HT-29 (cell line): ENCODE results near the gene ITFG2. TPM values are rescaled to one million over a fixed set of nuclear protein-coding genes. Genes with fewer than 3 reads are reported as not detected.
"Not testable (repeated sequence)": the region's sequence is repeated elsewhere in the genome, so short reads cannot be mapped to it uniquely, and the experiment has no call there.

ENCODE experiments used
- DNase-seq: peaks from one replicate; pipeline ENCODE4 v3.0.0-alpha.2; 2015; ENCODE audit warnings: low spot score
- total RNA-seq: library from RNA; depleted of rRNA; stranded (reverse); fragments of >200 nt; shearing (Covaris generic); gene quantifications from 2 replicates; pipeline ENCODE4 v1.2.3, GENCODE V29; 2014; rRNA removed

The ITFG2 gene
- 32.0 and 39.8 TPM in 2 replicates for total RNA-seq

- DNase-seq = peak; percentile 97
Observed at GRCh38 chr12:2812290-2813213, at the start of gene ITFG2. ITFG2 (plus strand) TSS chr12:2812668; CDS start chr12:2812761, 93 bp downstream.

- no peak for DNase-seq
Observed at GRCh38 chr12:2764398-2764797, 48.1 kb upstream of the ITFG2 start.

GRCh38 chr12:2765052-2765451 is 47.4 kb upstream of the ITFG2 start:
- no peak for DNase-seq

DNA sequence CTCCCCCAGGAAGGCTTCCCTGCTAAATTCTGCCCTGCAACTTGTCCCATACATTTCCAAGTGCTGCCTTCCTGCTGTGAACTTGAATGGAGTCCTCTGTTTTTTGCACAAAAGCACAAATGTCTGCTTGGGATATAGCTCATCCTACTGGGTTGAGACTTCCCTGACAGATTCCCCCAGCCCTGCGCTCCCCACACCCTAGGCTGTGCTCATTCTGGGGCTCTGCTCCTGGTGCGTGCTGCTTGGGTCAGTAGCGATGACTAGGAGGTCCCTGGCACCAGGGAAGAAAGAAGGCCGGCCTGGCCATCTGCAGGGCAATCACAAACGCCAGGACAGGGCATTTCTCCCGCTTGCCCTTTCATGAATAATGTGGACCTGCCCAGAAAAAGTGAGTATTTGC is 46.9 kb upstream of the ITFG2 start:
- no peak for DNase-seq

DNA sequence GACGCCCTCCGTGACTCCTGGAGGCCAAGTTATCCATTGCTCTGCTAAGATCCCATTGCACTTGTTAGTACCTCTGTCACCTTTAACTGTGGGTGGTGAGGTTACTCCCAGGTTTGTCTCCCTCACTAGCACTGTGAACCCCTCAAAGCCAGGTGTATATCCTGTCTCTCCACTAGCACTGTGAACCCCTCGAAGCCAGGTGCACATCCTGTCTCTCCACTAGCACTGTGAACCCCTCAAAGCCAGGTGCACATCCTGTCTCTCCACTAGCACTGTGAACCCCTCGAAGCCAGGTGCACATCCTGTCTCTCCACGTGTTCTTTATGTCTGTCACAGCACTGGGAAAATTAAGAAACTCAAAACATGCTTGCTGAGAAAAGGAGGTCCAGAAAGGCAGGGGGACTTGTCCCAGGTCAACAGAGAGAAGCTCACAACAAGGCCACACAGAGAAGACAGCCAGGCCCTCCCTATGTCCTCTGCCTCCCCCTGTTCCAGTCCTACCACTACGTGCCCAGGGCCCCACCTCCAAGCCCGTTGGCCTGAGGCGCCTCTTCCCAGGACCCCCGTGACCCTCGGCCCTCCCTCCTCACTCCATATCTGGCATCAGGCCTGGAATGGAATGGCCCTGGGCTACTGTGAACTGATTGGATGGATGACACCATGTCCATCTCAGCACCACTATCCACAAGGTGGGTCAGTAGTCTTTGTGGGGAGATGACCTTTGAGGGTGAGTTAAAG is 44.1 kb upstream of the ITFG2 start:
- DNase-seq = no peak

GRCh38 chr12:2769866-2770533 is 42.5 kb upstream of the ITFG2 start:
- DNase-seq = peak; percentile 50

DNA sequence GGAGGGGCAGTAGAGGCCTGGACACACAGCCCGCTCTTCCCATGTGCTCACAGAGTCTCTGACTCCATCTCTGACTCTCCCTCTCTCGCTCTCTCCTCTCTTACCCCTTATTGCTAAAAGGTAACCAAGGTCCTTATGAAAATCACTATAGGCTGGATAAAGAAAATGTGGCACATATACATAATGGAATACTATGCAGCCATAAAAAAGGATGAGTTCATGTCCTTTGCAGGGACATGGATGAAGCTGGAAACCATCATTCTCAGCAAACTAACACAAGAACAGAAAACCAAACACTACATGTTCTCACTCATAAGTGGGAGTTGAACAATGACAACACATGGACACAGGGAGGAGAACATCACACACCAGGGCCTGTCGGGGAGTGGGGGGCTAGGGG is 41.9 kb upstream of the ITFG2 start:
- DNase-seq = not testable (repeated sequence)

- DNase-seq = no peak
Observed at GRCh38 chr12:2772370-2772769, 40.1 kb upstream of the ITFG2 start.

DNA sequence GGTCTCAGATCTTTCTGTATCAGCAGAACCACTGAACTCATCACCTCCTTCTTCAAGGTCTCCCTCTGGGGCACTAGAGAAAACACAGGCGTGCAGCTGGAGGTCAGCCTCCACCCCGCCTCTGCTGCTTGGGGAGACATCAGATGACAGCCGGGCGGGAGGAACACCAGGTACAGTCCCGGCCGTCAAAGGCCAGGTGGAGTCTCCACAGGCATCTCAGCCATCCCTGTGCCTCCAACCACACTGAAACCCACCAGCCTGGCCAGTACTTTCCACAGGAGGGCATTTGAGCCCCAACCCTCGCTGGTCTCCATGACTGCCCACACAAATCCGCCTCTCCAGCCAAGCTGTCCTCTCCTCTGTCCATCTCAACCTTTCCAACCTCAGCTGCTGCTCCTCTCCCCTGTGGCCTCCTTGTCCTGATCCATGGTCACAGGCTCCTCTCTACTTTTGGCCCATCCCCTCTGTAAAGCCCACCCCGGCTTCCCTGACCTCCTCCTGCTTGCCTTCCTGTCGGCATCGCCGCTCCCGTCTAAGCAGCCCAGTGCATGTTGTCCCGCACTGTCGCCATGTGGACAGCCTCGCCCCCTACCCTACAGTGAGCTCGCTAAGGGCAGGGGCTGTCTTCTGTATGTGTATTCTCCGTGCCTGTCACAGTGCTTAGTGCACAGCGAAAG is 39.1 kb upstream of the ITFG2 start:
- no peak for DNase-seq

DNA sequence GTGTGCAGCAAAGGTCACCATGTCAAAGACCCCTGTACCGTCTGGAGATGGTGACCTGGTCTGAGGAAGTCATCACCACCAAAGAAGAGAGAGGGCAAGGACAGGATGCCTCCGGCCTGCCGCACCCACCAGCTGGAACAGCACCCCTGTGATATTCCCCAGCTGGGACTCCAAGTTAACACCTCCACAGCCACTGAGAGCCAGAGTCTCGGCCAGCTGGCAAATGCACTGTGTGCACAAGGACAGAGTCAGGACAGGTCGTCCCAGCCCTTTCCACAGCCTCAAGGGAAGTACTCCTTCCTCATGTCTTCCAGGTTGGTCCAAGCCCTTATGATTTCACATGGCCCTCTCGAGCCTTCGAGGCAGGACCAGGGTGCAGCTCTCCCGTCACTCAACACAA is 37.0 kb upstream of the ITFG2 start:
- no peak for DNase-seq

DNA sequence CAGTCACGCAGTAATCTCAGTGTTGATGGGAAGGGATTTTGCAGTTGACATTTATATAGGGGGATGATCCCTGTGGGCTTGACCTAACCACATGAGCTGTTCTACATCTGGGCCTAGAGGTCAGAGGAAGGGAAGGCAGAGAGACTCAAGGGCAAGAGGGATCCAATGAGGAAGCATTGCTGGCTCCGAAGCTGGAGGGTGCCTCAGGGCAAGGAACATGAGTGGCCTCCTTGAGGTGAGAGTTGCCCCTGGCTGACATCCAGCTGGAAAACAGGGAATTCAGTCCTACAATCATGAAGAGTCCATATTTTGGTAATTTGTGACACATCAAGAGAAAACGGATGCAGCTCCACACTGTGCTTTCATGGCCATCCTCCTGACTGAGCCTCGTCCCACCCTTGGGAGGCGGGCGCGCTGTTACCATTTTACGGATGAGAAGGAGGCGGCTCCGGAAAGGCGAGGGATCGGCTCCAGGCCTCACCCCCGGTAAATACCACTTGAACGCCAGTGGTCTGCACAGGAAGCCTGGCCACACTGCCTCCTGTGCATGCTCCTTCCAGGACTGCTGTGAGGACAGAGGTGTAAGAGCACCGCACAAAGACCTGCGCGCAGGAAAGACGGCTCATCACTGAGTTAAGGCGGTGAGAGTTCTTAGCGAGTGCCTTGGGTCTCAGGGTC is 36.2 kb upstream of the ITFG2 start:
- no peak for DNase-seq

- no peak for DNase-seq
Observed at GRCh38 chr12:2779281-2779680, 33.2 kb upstream of the ITFG2 start.

- DNase-seq = peak; percentile 59
Observed at GRCh38 chr12:2783936-2784600, 28.4 kb upstream of the ITFG2 start.

GRCh38 chr12:2785017-2785416 is 27.5 kb upstream of the ITFG2 start:
- no peak for DNase-seq

DNA sequence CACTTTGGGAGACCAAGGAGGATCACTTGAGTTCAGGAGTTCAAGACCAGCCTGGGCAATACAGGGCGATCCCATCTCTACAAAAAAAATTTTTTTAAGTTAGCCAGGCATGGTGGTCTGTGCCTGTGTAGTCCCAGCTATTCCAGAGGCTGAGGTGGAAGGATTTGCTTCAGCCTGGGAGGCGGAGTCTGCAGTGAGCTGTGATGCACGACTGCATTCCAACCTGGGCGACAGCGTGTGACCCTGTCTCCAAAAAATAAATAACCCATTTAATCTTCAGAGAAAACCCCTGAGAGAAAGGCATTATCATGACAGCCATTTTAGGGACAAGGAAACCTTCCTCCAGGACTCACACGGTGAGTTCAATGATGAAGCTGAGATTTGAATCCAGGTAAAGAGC is 21.4 kb upstream of the ITFG2 start:
- no peak for DNase-seq

DNA sequence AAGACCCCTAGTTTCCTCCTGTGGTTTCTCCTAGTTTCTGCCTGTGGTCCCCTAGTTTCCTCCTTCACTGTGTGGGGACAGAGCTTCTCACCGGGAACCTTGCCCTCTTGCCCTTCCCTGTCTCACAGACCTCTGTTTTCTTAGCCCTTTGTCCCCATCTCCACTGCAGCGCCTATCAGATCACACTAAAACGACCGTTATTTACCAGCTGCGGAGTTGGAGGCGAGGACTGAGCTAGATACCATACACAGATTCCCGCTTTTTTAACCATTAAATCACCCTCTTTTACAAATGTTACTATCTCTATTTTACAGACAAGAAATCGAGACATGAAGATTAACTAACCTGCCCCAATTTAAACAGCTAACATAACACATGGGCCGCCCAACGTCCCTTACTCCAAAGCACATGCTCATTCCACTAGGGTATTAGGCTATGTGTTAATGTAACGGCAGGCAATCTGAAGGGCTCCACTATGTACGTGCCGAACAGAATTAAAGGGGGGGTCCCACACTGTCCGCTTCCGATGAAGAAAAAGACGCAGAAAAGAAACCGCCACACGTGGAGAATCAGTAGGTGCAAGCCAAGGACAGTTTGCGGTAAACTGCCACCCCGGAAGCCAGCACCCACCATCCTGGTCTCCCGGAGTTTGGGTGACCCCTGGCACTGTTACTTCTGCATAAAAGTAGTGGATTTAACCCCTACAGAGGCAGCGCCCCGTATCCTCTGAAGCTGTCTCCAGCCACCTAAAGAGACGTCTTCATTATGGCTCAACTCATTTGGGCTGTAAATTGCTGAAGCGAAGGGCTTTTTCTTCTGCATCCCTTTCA is 19.6 kb upstream of the ITFG2 start:
- DNase-seq = no peak

DNA sequence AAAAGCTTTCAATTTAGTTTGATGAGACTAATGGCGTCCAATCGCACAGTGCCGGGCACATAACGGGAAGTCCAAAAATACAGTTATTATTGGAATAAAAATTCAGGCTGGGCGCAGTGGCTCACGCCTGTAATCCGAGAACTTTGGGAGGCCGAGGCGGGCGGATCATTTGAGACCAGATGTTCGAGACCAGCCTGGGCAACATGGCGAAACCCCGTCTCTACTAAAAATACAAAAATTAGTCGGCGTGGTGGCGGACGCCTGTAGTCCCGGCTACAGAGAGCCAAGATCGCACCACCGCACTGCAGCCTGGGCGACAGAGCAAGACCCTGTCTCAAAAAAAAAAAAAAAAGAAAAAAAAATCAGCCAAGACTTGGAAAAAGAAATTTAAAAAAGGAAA is 18.9 kb upstream of the ITFG2 start:
- no peak for DNase-seq

GRCh38 chr12:2794191-2794735 is 18.2 kb upstream of the ITFG2 start:
- no peak for DNase-seq

DNA sequence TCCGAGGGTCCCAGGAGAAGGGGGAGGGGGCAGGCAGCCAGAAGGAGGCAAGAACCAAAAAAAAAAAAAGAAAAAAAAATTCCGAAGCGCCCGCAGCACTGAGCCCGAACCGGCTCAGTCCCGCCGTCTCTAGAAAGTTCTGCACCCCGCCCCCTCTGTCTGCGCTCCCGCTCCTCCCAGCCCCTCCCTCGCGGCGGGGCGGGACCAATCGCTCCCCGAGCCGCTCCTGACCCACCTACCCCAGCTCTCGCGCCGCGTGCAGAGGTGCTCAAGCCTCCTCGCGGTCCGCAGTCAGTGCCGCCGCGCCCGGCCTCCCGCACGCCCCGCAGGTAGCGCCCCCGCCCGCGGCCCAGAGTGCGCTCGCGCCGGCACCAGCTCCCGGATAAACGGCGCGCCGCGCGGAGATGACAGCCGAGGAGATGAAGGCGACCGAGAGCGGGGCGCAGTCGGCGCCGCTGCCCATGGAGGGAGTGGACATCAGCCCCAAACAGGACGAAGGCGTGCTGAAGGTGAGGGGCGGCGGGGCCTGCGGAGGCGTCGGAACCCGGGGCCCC is 17.7 kb upstream of the ITFG2 start, which contains the start of gene FKBP4:
Gene FKBP4, plus strand, starts transcription at position 235 of the 554 bp plus-strand sequence. Its CDS starts 170 bp downstream, at position 405.
- peak; percentile 90 for DNase-seq
